Bronchial epithelial cell (primary cell): Measurements from ENCODE around the gene MTURN. TPM values are rescaled to one million over a fixed set of nuclear protein-coding genes. Genes with fewer than 3 reads are reported as not detected.

Experiments used
- DNase-seq: peaks from one replicate; pipeline ENCODE4 v3.0.0-alpha.2; 2010; ENCODE audit warnings: low read depth
- FAIRE-seq: peaks from 2 replicates; lab custom pipeline; 2011; peaks lifted over from hg19 to GRCh38; lab: Jason Lieb, UNC
- H3K27me3 ChIP-seq: 2 replicates; pipeline ENCODE4 v1.5.1; 2011; ENCODE audit warnings: low read length; ENCODE audit not compliant: control insufficient read depth, insufficient read depth
- H3K36me3 ChIP-seq: 2 replicates; pipeline ENCODE4 v1.5.1; 2011; ENCODE audit warnings: low read length; ENCODE audit not compliant: control insufficient read depth, insufficient read depth
- H3K4me3 ChIP-seq: 2 replicates; pipeline ENCODE4 v1.5.1; 2011; ENCODE audit warnings: mild to moderate bottlenecking, low read depth, low read length, control low read depth
- total RNA-seq: library from RNA; depleted of rRNA; stranded (reverse); fragments of >200 nt; gene quantifications from 2 replicates; pipeline ENCODE4 v1.2.1, GENCODE V29; 2014
- TF ChIP-seq, protein P1 (sequence below): IDR thresholded peaks from 2 replicates; pipeline ENCODE4 v1.5.1; 2011; ENCODE audit warnings: mild to moderate bottlenecking, moderate library complexity, low read length, control low read depth, inconsistent platforms; ENCODE audit not compliant: insufficient read depth, severe bottlenecking

Gene MTURN
- total RNA-seq, 1 donor from 2014 or later: 43.7 TPM

DNA sequence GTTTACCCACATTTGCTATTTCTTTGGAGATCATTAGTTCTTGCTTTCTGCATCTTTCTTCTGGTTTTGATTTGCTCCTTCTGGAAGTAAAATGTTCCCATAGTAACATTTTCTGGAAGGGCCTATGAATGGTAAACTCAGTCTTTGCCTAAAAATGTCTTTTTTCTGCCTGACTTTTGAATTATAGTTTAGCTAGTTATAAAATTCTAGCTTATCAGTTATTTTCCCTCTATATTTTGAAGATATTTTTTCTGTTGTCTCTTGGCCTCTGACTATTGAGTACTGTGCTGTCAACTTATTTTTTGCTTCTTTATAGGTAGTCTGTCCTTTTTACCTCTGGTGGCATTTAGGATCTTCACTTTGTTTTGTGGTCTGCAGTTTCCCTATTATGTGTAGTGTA, 21.6 kb upstream of the MTURN start:
- TF ChIP-seq, protein P1, sequence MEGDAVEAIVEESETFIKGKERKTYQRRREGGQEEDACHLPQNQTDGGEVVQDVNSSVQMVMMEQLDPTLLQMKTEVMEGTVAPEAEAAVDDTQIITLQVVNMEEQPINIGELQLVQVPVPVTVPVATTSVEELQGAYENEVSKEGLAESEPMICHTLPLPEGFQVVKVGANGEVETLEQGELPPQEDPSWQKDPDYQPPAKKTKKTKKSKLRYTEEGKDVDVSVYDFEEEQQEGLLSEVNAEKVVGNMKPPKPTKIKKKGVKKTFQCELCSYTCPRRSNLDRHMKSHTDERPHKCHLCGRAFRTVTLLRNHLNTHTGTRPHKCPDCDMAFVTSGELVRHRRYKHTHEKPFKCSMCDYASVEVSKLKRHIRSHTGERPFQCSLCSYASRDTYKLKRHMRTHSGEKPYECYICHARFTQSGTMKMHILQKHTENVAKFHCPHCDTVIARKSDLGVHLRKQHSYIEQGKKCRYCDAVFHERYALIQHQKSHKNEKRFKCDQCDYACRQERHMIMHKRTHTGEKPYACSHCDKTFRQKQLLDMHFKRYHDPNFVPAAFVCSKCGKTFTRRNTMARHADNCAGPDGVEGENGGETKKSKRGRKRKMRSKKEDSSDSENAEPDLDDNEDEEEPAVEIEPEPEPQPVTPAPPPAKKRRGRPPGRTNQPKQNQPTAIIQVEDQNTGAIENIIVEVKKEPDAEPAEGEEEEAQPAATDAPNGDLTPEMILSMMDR: no peak
- Histone ChIP-seq H3K36me3 (no peaks in the 10 kb centered on the region), H3K27me3 (no peaks in the 10 kb centered on the region), H3K4me3 (no peak overlapping the region)
- FAIRE-seq (no peak), DNase-seq (no peak)

DNA sequence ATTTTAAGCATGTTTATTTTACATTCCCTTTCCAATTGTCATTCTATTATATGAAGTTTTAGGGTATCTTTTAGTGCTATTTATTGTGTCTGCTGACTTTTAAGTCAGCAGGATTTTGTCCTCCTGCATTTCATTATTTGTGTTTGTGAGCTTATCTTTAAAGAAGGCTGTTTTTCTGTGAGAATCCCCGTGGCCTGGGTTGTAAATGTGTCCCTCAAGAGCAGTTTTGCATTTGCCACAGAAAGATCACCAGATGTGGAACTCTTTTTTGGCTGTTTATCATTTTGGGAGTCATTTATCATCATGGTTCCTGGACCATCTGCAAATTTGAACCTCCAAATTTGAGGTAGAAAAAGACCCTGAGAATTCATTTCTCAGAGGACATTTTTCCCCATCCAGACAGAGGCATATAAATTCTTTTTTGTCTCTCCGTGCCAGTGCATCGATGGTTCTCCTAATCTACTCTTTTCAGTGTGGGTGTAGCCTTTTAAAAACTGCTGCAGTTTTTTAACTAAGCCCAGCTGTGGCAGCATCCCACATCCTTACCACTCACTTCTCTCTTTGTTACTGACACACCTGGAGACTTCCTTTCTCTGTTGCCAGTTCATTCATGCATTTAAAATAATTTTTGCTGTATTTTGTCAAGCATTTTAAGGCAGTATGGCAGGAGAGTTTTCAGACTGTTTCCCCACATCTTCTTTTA, 20.1 kb upstream of the MTURN start:
- TF ChIP-seq, protein P1: no peak
- FAIRE-seq: no peak

GRCh38 chr7:30115709-30116297, 19.0 kb upstream of the MTURN start:
- H3K36me3 ChIP-seq: no peaks in the 10 kb centered on the region
- H3K4me3 ChIP-seq: no peak overlapping the region
- TF ChIP-seq, protein P1: no peak
- H3K27me3 ChIP-seq: no peaks in the 10 kb centered on the region
- DNase-seq (no peak), FAIRE-seq (no peak)

More for the DNA sequence above, 20.1 kb upstream of the MTURN start:
- no peak overlapping the region for H3K4me3 ChIP-seq
- DNase-seq: no peak
- H3K27me3 ChIP-seq: no peaks in the 10 kb centered on the region
- H3K36me3 ChIP-seq: no peaks in the 10 kb centered on the region

GRCh38 chr7:30116771-30117170, 18.0 kb upstream of the MTURN start:
- Histone ChIP-seq H3K27me3 (no peaks in the 10 kb centered on the region), H3K4me3 (no peak overlapping the region), H3K36me3 (no peaks in the 10 kb centered on the region)
- TF ChIP-seq, protein P1: no peak
- FAIRE-seq (no peak), DNase-seq (no peak)

DNA sequence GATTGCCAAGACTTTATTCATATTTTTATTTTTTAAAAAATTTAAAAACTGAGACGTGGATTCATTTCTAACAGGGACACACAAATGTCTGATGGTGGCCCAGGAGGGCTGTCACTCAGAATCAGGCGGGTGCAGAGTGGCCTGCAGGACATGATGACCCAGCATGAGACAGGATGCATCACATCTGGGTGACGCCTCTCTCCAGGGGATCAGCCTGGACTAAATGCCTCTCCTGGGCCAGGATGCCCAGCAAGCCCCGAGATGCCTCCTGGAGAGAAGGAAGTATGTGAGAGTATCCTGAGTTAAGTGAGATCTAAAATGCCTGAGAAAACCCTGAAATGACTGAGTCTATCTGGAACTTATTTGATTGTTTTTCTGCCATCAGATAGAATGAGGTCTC, 16.9 kb upstream of the MTURN start:
- FAIRE-seq (no peak), DNase-seq (no peak)
- TF ChIP-seq, protein P1: no peak
- Histone ChIP-seq H3K4me3 (no peak overlapping the region), H3K36me3 (no peaks in the 10 kb centered on the region), H3K27me3 (no peaks in the 10 kb centered on the region)
